HG03575 (cell line): ENCODE data around the gene SCAI.
"Not testable (repeated sequence)": the region's sequence is repeated elsewhere in the genome, so short reads cannot be mapped to it uniquely, and the experiment has no call there.

Experiments
- ATAC-seq: cut with Tn5 transposase; IDR thresholded peaks from one replicate; pipeline ENCODE4 v1.9.1; 2021; ENCODE audit not compliant: unreplicated experiment, insufficient number of reproducible peaks, low FRiP score; ENCODE audit errors: extremely low read depth

The SCAI gene

DNA sequence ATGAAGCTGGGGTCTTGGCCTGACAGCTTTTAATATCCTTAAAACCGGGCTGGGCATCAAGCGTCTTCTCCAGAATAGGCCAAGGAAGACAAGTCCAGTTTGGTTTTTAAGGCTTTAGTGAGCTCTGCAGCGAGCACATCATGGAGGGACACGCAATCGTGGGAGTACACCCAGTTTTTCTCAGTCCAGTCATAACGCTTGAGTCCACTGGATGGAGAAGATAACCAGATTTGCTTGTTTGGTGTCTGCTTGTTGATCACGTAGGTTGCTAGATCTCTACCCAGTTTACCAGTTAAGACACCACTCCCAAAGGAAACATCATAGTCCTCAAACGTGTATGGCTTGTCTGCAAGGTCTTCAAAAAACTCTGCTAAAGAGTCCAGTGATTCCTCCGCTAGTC is 175.1 kb downstream of the SCAI start:
- ATAC-seq: no peak

DNA sequence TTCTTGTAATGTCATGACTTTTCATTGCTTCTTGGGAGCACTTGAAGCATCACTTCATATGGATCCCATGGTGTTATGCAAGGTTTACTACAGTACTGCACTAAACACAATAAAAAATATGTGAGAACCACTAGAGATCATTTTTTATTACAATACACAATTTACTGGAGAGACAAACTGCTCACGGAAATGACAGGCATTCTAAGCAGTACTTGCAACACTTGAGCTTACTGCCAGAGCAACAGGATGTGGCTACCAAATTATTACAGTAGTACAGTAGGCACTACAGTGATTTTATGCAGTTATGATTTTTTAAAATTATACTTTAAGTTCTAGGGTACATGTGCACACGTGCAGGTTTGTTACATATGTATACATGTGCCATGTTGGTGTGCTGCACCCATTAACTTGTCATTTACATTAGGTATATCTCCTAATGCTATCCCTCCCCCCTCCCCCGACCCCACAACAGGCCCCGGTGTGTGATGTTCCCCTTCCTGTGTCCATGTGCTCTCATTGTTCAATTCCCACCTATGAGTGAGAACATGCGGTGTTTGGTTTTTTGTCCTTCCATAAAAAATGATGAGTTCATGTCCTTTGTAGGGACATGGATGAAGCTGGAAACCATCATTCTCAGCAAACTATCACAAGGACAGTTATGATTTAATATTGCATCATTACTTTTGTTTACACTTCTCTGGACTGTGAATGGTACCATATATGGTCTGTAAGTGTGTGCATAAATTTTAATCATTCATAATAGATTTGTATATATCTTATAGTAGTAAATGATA is 177.4 kb downstream of the SCAI start:
- not testable (repeated sequence) for ATAC-seq

DNA sequence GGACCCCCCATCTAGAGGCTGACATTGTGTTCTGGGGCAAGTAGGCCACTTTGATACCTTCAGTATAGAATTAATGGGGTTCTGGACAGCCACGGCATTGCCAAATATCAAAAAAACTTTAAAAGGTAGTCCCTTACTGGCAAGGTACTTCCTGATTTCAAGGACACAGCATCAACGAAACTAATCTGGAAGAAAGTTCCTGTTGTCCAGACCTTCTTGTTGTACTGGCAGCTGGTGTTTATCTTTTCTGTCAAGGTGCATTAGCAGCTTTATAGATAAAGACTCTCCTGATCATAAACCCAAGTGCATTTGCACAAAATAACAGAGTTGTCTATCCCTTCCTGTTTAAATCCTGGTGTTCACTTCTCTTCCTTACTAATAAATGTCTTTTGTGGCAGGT is 178.7 kb downstream of the SCAI start:
- no peak for ATAC-seq

- ATAC-seq: no peak
Observed at GRCh38 chr9:124964056-124964455, 179.3 kb downstream of the SCAI start.

DNA sequence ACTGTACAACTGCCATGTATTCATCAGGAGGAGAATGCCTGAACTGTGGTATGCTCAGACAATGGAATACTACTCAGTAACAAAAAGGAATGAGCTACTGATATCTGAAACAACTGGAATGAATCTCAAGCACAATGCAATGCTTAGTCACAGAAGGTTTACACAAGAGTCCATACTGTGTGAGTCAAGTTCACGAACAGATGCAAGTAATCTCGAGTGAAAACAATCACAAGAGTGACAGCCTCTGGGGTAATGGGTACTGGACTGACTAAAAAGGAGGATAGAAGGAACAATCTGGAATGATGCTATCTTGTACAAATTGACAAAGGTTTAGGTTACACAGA is 182.9 kb downstream of the SCAI start:
- ATAC-seq: no peak

DNA sequence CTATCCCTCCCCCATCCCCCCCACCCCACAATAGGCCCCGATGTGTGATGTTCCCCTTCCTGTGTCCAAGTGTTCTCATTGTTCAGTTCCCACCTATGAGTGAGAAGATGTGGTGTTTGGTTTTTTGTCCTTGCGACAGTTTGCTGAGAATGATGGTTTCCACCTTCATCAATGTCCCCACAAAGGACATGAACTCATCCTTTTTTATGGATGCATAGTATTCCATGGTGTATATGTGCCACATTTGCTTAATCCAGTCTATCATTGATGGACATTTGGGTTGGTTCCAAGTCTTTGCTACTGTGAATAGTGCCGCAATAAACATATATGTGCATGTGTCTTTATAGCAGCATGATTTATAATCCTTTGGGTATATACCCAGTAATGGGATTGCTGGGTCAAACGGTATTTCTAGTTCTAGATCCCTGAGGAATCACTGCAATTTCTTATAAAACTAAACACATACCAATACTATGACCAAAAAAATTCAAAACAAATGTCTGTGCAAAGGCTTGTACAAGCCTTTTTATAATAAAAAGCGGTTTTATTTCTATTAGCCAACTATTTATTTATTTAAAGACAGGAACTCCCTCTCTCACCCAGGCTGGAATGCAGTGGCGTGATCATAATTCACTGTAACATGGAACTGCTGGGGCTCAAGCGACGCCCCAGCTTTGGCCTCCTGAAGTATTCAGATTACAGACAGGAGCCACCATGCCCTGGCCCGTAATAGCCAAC is 183.5 kb downstream of the SCAI start:
- not testable (repeated sequence) for ATAC-seq

DNA sequence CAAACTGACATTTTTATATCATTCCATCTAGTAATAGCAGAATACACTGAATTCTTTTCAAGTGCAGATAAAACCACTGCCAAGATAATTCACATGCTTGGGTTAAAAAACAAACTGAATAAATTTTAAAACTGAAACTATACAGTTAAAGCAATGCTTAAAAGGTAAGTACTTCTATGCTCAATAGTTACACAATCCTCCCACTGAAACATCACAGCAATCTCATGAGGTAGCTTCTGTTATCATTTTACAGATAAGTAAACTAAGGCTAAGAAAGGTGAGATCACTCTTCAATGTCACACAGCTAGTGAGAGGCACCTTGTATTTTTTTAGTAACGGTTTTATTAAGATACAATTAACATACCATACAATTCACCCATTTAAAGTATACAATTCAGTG is 189.1 kb downstream of the SCAI start:
- no peak for ATAC-seq

DNA sequence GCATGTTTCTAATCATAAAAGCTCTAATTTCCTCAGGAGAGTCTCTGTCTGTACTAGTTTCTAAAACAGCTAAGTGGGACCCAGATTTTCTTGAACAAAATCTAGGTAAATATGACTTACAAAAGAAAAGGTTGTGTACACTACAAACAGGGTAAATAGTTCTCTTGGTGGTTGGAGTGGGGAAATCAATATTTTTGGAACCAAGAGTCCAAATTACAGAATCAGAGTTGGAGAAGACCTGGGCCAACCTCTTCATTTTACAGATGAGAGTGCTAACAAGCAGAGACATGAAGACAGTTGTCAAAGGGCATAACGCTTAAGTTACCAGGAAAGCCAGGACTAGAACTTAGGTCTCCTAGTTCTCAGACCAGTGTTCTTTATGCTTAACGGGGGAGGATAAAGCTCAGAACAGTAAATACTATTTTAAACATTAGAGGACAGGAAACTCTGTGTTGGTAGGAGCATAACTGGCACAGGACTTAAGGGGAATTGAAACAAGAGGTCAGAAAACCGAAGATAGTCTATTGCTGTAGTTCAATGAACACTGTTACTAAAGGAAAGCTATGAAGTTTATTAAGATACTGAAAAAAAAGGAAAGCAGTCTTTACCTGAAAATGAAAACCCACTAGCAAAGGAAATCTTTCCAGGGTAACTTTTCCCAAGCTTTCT is 193.1 kb downstream of the SCAI start:
- ATAC-seq: no peak

- no peak for ATAC-seq
Observed at GRCh38 chr9:124949387-124949786, 193.9 kb downstream of the SCAI start.

- ATAC-seq: no peak
Observed at GRCh38 chr9:124947727-124948391, 195.5 kb downstream of the SCAI start.

- ATAC-seq: no peak
Observed at GRCh38 chr9:124946167-124946566, 197.2 kb downstream of the SCAI start.

- no peak for ATAC-seq
Observed at GRCh38 chr9:124941679-124942561, 201.4 kb downstream of the SCAI start.

- no peak for ATAC-seq
Observed at GRCh38 chr9:124940894-124941678, 202.2 kb downstream of the SCAI start, which contains the start of gene GOLGA1. GOLGA1 (minus strand) TSS chr9:124941083; CDS start chr9:124938711, 2,372 bp downstream.

GRCh38 chr9:124940521-124940893 is 202.8 kb downstream of the SCAI start:
- no peak for ATAC-seq

DNA sequence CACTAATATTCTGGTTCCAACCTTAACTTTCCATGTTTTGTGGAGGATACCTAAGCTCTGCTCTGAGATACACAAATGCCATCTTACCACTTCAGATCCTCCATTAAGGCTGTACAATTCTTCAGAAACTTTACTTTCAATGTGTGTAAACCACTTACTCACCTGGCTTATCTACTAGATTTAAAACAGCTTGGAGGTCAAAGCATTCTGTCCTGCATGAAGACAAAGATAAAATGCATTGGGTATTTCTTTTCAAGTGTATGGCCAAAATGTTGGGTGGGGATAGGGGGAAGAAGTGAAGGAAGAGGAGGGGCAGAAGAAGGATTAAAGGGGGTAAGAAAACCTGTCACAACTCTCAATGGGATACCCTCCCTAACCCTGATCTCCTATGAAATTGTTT is 203.4 kb downstream of the SCAI start:
- ATAC-seq: no peak

- ATAC-seq: no peak
Observed at GRCh38 chr9:124934290-124934689, 209.0 kb downstream of the SCAI start.

DNA sequence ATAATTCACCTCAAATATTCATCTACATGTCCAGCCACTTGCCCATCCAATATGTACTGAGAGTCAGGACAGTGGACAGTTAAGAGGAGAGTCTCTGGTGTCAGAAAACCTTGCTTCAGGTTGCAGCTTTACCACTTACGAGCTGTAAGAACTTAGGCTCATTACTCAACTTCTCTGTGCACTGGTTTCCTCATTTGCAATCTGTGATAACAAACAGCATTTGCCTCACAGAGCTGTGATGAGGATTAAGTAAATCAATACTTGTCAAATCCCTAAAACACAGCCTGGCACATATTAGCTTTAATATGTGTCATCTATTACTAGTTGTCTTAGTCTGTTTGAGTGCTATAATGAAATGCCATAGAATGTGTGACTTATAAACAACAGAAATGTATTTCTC is 211.0 kb downstream of the SCAI start:
- no peak for ATAC-seq

GRCh38 chr9:124929464-124929863 is 213.9 kb downstream of the SCAI start:
- ATAC-seq: no peak
